ACC112 (cell line): ENCODE data around the gene ICAM2.

Experiments used
- H2AFZ ChIP-seq: fragments of 200-600 bp; sonication (generic); one replicate; pipeline ENCODE4 v1.6.0; 2017; ENCODE audit warnings: antibody characterized with exemption, low read length; ENCODE audit not compliant: unreplicated experiment
- H3K27ac ChIP-seq: fragments of 200-600 bp; sonication (generic); 2 replicates; pipeline ENCODE4 v1.5.1; 2014; ENCODE audit warnings: low read depth, mild to moderate bottlenecking, antibody characterized with exemption, low read length, moderate library complexity
- H3K27me3 ChIP-seq: fragments of 200-600 bp; sonication (generic); 2 replicates; pipeline ENCODE4 v1.6.1; 2014; ENCODE audit warnings: mild to moderate bottlenecking, antibody characterized with exemption, low read length, moderate library complexity, mixed read lengths; ENCODE audit not compliant: insufficient read depth
- H3K36me3 ChIP-seq: fragments of 200-600 bp; sonication (generic); 2 replicates; pipeline ENCODE4 v1.6.1; 2016; ENCODE audit warnings: mild to moderate bottlenecking, antibody characterized with exemption, low read length, moderate library complexity, mixed read lengths; ENCODE audit not compliant: insufficient read depth
- H3K4me1 ChIP-seq: fragments of 200-600 bp; sonication (generic); one replicate; pipeline ENCODE4 v1.6.1; 2016; ENCODE audit warnings: low read length, mixed read lengths; ENCODE audit not compliant: insufficient read depth, unreplicated experiment, control insufficient read depth
- H3K4me3 ChIP-seq: fragments of 200-600 bp; sonication (generic); 2 replicates; pipeline ENCODE4 v1.5.1; 2014; ENCODE audit warnings: mild to moderate bottlenecking, low read depth, low read length
- H3K79me2 ChIP-seq: fragments of 200-600 bp; sonication (generic); one replicate; pipeline ENCODE4 v1.6.0; 2016; ENCODE audit warnings: low read length; ENCODE audit not compliant: control insufficient read depth, unreplicated experiment, insufficient read depth

ICAM2 gene

GRCh38 chr17:63972796-63973195 lies 47.6 kb downstream of the ICAM2 start, which contains the start of gene SCN4A:
TSS of gene SCN4A (minus strand) at chr17:63972918. CDS start at chr17:63972841, 77 bp downstream.
- H3K27me3 ChIP-seq = no peaks in the 10 kb centered on the region
- no peaks in the 10 kb centered on the region for H3K79me2 ChIP-seq
- peaks cover 20% of the 10 kb centered on the region for H3K4me1 ChIP-seq
- H2AFZ ChIP-seq = no peak within 1 kb of the TSS
- no peaks in the 10 kb centered on the region for H3K36me3 ChIP-seq
- no peak within 1 kb of the TSS for H3K4me3 ChIP-seq
- no peak within 1 kb of the TSS for H3K27ac ChIP-seq

- Histone ChIP-seq H3K27ac (no peak overlapping the region), H2AFZ (no peak overlapping the region), H3K4me3 (no peak overlapping the region), H3K36me3 (no peaks in the 10 kb centered on the region), H3K79me2 (no peaks in the 10 kb centered on the region), H3K27me3 (no peaks in the 10 kb centered on the region), H3K4me1 (peaks cover 9% of the 10 kb centered on the region)
Observed at GRCh38 chr17:63969278-63969677, 51.2 kb downstream of the ICAM2 start.

DNA sequence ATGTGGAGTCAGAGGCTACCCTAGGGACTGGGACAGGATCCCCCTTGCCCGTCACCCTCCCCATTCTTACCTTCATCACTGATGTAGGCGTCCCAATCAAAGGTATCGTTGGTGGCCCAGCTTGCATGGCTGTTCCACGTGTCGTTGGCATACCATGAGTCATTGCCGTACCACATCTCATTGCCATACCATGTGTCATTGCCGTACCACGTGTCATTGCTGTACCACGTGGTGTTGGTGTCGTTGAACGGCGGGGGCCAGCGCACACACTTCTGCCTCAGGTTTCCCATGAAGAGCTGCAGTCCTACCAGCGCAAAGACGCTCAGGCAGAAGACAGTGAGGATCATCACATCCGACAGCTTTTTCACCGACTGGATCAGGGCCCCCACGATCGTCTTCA lies 52.5 kb downstream of the ICAM2 start:
- no peaks in the 10 kb centered on the region for H3K27me3 ChIP-seq
- H3K36me3 ChIP-seq = no peaks in the 10 kb centered on the region
- H3K4me1 ChIP-seq = no peaks in the 10 kb centered on the region
- H3K27ac ChIP-seq = no peak overlapping the region
- no peak overlapping the region for H3K4me3 ChIP-seq
- H3K79me2 ChIP-seq = no peaks in the 10 kb centered on the region
- H2AFZ ChIP-seq = no peak overlapping the region

DNA sequence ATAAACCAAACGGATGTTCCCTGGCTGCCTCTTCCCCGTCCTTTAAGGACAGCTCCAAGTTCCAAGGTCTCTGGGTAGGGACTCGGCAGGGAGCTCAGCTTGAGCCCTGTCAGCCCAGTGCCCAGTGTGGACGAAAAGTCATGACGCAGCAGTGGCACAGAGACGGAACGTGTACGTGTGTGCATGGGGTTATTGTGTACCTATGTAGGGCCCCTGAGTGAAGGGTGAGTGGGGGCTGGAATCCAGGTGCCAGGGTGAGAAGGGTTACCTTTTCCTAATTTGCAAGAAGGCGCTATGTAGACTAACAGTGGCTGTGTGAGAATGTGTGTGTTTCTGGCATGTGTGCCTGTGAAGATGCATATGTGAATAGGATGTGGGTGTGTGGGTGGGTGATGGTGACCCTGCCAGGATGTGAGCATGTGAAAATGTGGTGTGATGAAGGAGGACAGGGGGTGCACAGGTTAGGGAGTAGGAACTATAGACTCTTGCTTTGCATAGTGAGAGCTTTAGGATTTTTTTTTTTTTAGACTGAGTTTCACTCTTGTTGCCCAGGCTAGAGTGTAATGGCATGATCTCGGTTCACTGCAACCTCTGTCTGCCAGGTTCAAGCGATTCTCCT lies 53.7 kb downstream of the ICAM2 start:
- no peaks in the 10 kb centered on the region for H3K36me3 ChIP-seq
- H3K79me2 ChIP-seq = no peaks in the 10 kb centered on the region
- H3K27me3 ChIP-seq = no peaks in the 10 kb centered on the region
- no peak overlapping the region for H2AFZ ChIP-seq
- H3K4me1 ChIP-seq = no peaks in the 10 kb centered on the region
- no peak overlapping the region for H3K4me3 ChIP-seq
- H3K27ac ChIP-seq = no peak overlapping the region

DNA sequence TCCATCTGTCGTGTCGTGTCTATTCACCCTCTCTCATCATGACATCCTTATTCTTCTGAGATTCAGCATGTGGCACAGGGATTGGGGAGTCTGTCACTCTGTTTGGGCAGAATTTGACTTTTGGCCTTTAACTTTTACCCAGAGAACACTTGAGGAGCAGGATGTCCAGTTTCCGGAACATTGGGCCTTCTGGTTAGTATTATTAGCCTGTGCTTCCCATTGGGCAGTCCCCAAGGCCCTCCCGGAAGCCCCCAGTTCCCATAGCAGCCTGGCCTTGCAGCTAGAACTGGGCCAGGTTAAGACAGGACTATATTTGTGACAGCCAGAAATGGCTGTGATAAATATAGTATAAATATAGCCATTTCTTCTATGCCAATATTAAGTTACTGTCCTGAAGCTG lies 57.3 kb downstream of the ICAM2 start:
- Histone ChIP-seq H3K36me3 (no peaks in the 10 kb centered on the region), H3K27me3 (no peaks in the 10 kb centered on the region), H3K27ac (no peak overlapping the region), H3K79me2 (no peaks in the 10 kb centered on the region), H3K4me1 (no peaks in the 10 kb centered on the region), H2AFZ (no peak overlapping the region), H3K4me3 (no peak overlapping the region)

- Histone ChIP-seq H3K27me3 (no peaks in the 10 kb centered on the region), H3K4me1 (no peaks in the 10 kb centered on the region), H3K27ac (no peak overlapping the region), H3K79me2 (no peaks in the 10 kb centered on the region), H3K36me3 (no peaks in the 10 kb centered on the region), H2AFZ (no peak overlapping the region), H3K4me3 (no peak overlapping the region)
Observed at GRCh38 chr17:63962298-63962744, 58.1 kb downstream of the ICAM2 start.

GRCh38 chr17:63961355-63962212 lies 58.8 kb downstream of the ICAM2 start:
- Histone ChIP-seq H3K4me1 (no peaks in the 10 kb centered on the region), H3K4me3 (0 out of 2 replicates have a peak overlapping the region, but pooled peaks have one; percentile 1), H2AFZ (no peak overlapping the region), H3K27me3 (no peaks in the 10 kb centered on the region), H3K27ac (no peak overlapping the region), H3K36me3 (no peaks in the 10 kb centered on the region), H3K79me2 (no peaks in the 10 kb centered on the region)

DNA sequence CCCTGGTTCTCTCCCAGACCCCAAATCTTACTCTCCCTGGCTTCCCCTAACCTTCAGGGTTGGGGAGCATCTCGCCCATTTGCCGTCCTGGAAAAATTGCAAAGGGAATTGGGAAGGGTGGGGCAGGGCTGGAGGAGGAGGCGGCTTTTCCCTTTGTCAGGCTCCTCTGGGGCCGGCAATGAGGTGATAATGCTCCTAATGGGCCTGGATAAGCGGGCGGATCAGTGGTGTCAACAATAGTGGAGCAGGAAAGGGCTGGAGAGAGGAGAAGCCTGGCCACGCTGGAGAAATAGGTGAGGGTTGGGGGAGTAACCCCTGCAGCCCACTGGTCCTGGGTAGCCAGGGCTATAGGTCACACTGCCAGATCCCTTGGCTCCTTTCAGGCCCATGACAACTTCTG lies 60.0 kb downstream of the ICAM2 start:
- Histone ChIP-seq H3K79me2 (no peaks in the 10 kb centered on the region), H2AFZ (no peak overlapping the region), H3K27ac (no peak overlapping the region), H3K27me3 (no peaks in the 10 kb centered on the region), H3K4me1 (no peaks in the 10 kb centered on the region), H3K4me3 (no peak overlapping the region), H3K36me3 (no peaks in the 10 kb centered on the region)

GRCh38 chr17:63960006-63960405 lies 60.4 kb downstream of the ICAM2 start:
- Histone ChIP-seq H3K27ac (no peak overlapping the region), H3K4me1 (no peaks in the 10 kb centered on the region), H2AFZ (no peak overlapping the region), H3K4me3 (no peak overlapping the region), H3K79me2 (no peaks in the 10 kb centered on the region), H3K27me3 (no peaks in the 10 kb centered on the region), H3K36me3 (no peaks in the 10 kb centered on the region)

DNA sequence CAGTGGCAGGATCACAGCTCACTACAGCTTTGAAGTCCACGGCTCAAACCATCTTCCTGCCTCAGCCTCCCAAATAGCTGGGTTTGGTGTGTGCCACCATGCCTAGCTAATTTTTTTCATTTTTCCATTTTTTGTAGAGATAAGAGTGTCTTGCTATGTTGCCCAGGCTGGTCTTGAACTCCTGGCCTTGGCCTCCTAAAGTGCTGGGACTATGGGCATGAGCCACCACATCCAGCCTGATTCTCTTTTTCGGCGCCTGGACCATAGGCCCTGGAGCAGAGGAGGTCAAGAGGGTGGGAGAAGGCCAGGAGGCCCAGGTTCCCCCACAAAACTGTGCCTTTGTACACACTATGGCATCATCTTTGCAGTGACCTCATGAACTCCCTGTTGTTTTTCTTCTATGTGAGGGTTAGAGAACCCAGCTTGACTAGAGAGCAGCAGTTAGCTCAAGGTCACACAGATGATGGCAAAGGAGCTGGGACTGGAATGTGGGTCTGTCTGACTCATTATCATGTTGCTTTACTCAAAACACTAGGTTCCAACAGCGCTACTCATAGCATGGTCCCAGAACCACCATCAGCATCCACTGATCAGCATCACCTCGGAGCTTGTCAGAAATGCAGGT lies 64.0 kb downstream of the ICAM2 start:
- Histone ChIP-seq H3K4me3 (no peak overlapping the region), H2AFZ (no peak overlapping the region), H3K4me1 (no peaks in the 10 kb centered on the region), H3K27ac (no peak overlapping the region), H3K36me3 (no peaks in the 10 kb centered on the region), H3K27me3 (no peaks in the 10 kb centered on the region), H3K79me2 (no peaks in the 10 kb centered on the region)
